CD14-positive monocyte (primary cell): ENCODE measurements around the gene WNT6. TPM values are rescaled to one million over a fixed set of nuclear protein-coding genes. Genes with fewer than 3 reads are reported as not detected.

Experiments
- DNase-seq, 3 donors: peaks; one replicate each; pipeline ENCODE4 v3.0.0-alpha.2; 2011 to 2022
- H2AFZ ChIP-seq: 2 replicates; pipeline ENCODE4 v1.6.0; 2012; ENCODE audit warnings: mild to moderate bottlenecking, low read depth, low read length, inconsistent platforms; ENCODE audit not compliant: insufficient read depth, poor library complexity, severe bottlenecking
- H3K27ac ChIP-seq, 2 donors: 1 replicate in 1 of 2; 2 replicates in 1 of 2; pipeline ENCODE4 v1.5.1; 2012 to 2013; ENCODE audit warnings: low read length in 2 of 2, control low read depth in 1 of 2, inconsistent platforms in 1 of 2, low read depth in 1 of 2, mild to moderate bottlenecking in 1 of 2
- H3K27me3 ChIP-seq, 2 donors: one replicate each; pipeline versions ENCODE4 v1.6.0 to v1.6.1; 2011 to 2013; ENCODE audit warnings: low read length in 2 of 2; ENCODE audit not compliant: control insufficient read depth in 2 of 2, insufficient read depth in 2 of 2
- H3K36me3 ChIP-seq, 2 donors: replicated peaks in 1 of 2; 1 replicate in 1 of 2; 2 replicates in 1 of 2; pipeline versions ENCODE4 v1.5.1 to v1.6.1; 2012 to 2013; ENCODE audit warnings: low read length in 2 of 2, control low read depth in 1 of 2, inconsistent platforms in 1 of 2, mild to moderate bottlenecking in 1 of 2; ENCODE audit not compliant: insufficient read depth in 2 of 2, control insufficient read depth in 1 of 2
- H3K4me1 ChIP-seq, 2 donors: 1 replicate in 1 of 2; 2 replicates in 1 of 2; pipeline versions ENCODE4 v1.5.1 to v1.6.1; 2012 to 2013; ENCODE audit warnings: low read length in 2 of 2, control low read depth in 1 of 2, inconsistent platforms in 1 of 2, mild to moderate bottlenecking in 1 of 2, moderate library complexity in 1 of 2; ENCODE audit not compliant: insufficient read depth in 2 of 2, control insufficient read depth in 1 of 2
- H3K4me2 ChIP-seq: replicated peaks from 2 replicates; pipeline ENCODE3; 2012; ENCODE audit warnings: low read length, moderate library complexity, mild to moderate bottlenecking; ENCODE audit not compliant: poor library complexity, severe bottlenecking; ENCODE audit errors: extremely low read depth
- H3K4me3 ChIP-seq, 3 experiments: fragments of 200-600 bp in 1 of 3; sonication (generic) in 1 of 3; replicated peaks in 1 of 3; 1 replicate in 2 of 3; 2 replicates in 1 of 3; pipeline ENCODE4 v1.5.1; 2011 to 2013; ENCODE audit warnings: low read length in 3 of 3, mild to moderate bottlenecking in 3 of 3, control low read depth in 2 of 3, low read depth in 2 of 3, inconsistent platforms in 1 of 3, moderate library complexity in 1 of 3
- H3K79me2 ChIP-seq: 2 replicates; pipeline ENCODE4 v1.6.0; 2012; ENCODE audit warnings: mild to moderate bottlenecking, control low read depth, inconsistent platforms, low read length, moderate library complexity; ENCODE audit not compliant: insufficient read depth
- H3K9ac ChIP-seq: 2 replicates; pipeline ENCODE4 v1.6.0; 2017; ENCODE audit warnings: low read length, mild to moderate bottlenecking; ENCODE audit not compliant: insufficient read depth, poor library complexity, severe bottlenecking
- H3K9me3 ChIP-seq, 2 donors: replicated peaks in 1 of 2; 1 replicate in 1 of 2; 2 replicates in 1 of 2; pipeline versions ENCODE4 v1.5.1 to v1.6.1; 2012 to 2013; ENCODE audit warnings: low read length in 2 of 2, control low read depth in 1 of 2; ENCODE audit not compliant: control insufficient read depth in 1 of 2, insufficient read depth in 1 of 2
- H4K20me1 ChIP-seq: 2 replicates; pipeline ENCODE4 v1.6.0; 2012; ENCODE audit warnings: mild to moderate bottlenecking, low read length, control low read depth, moderate library complexity; ENCODE audit not compliant: insufficient read depth
- H3K27ac Mint-ChIP-seq, 7 donors: one replicate each; pipeline ENCODE4 v1.8.0; 2020; ENCODE audit warnings: mild to moderate bottlenecking in 7 of 7, mixed read lengths in 7 of 7, moderate library complexity in 6 of 7, inconsistent platforms in 2 of 7
- H3K27me3 Mint-ChIP-seq, 3 donors: one replicate each; pipeline ENCODE4 v1.8.0; 2021 to 2022; ENCODE audit warnings: low read depth in 3 of 3, mild to moderate bottlenecking in 3 of 3, mixed read lengths in 3 of 3, moderate library complexity in 3 of 3, inconsistent platforms in 1 of 3
- H3K36me3 Mint-ChIP-seq, 2 donors: one replicate each; pipeline ENCODE4 v1.8.0; 2020; ENCODE audit warnings: mixed read lengths in 2 of 2, inconsistent platforms in 1 of 2, mild to moderate bottlenecking in 1 of 2
- H3K4me1 Mint-ChIP-seq: one replicate; pipeline ENCODE4 v1.8.0; 2020; ENCODE audit warnings: mild to moderate bottlenecking, mixed read lengths
- H3K4me3 Mint-ChIP-seq, 2 donors: one replicate each; pipeline ENCODE4 v1.8.0; 2020; ENCODE audit warnings: mild to moderate bottlenecking in 2 of 2, mixed read lengths in 2 of 2, moderate library complexity in 1 of 2
- H3K9me3 Mint-ChIP-seq, 7 donors: one replicate each; pipeline ENCODE4 v1.8.0; 2020 to 2022; ENCODE audit warnings: mixed read lengths in 7 of 7, mild to moderate bottlenecking in 6 of 7, moderate library complexity in 6 of 7, inconsistent platforms in 2 of 7
- CTCF ChIP-seq: fragments of 200-600 bp; IDR thresholded peaks from one replicate; pipeline ENCODE4 v1.8.0; 2022; ENCODE audit warnings: antibody characterized with exemption, mild to moderate bottlenecking
- WGBS: methylation state at CpG from one replicate; pipeline ENCODE4 v1.1.5; 2013; ENCODE audit warnings: missing lambda C conversion rate; ENCODE audit not compliant: insufficient coverage; 5-methylcytosine and 5-hydroxymethylcytosine counted together
- intact Hi-C, 2 donors: fragments of 100-400 bp; cut with micrococcal nuclease; formaldehyde crosslinking; loops; one replicate each; pipeline versions ENCODE4 v1.15.0 to v1.15.1; 2023
- polyA plus RNA-seq, 3 donors: library from polyadenylated mRNA; depleted of rRNA in 1 of 3; unstranded in 2 of 3; stranded (reverse) in 1 of 3; fragments of 300-500 nt in 2 of 3; fragments of >200 nt in 1 of 3; fragmentation: Illumina TruSeq in 2 of 3; gene quantifications; 1 replicate in 2 of 3; 2 replicates in 1 of 3; pipeline ENCODE4 v1.2.3, GENCODE V29; 2012 to 2021

Gene WNT6
- polyA plus RNA-seq, 3 donors, result 0.27 to 0.65 (median 0.37) TPM

- Histone ChIP-seq H4K20me1 (peaks cover 6% of the 10 kb centered on the region), H3K9me3 (no peaks in the 10 kb centered on the region), H3K4me3 (no peak overlapping the region), H2AFZ (no peak overlapping the region), H3K4me1 (peaks cover 24 to 30% of the 10 kb centered on the region in 2 donors), H3K36me3 (peaks cover 9 to 46% of the 10 kb centered on the region in 2 donors), H3K9ac (no peak overlapping the region), H3K27ac (peak overlapping the region; percentile 4 to 25), H3K27me3 (peaks cover 0 to 2% of the 10 kb centered on the region in 2 donors), H3K79me2 (no peaks in the 10 kb centered on the region), H3K4me2 (no peak overlapping the region)
- Mint-ChIP-seq H3K4me1 (peaks cover 48% of the 10 kb centered on the region), H3K36me3 (peaks cover 66 to 74% of the 10 kb centered on the region in 2 donors), H3K27ac (peak overlapping the region; percentile 77 to 95 (median 87)), H3K4me3 (no peak overlapping the region), H3K9me3 (peaks cover 0 to 10% (median 2%) of the 10 kb centered on the region in 7 donors), H3K27me3 (peaks cover 7 to 30% (median 12%) of the 10 kb centered on the region in 3 donors)
- 96% methylated on average over 5 of the region's 7 CpGs for WGBS
- intact Hi-C loops, result no loop called here
- TF ChIP-seq CTCF, result no peak
- DNase-seq, result peak; percentile 44 to 77 (median 60)
Measured at GRCh38 chr2:218819093-218819492, 40.5 kb upstream of the WNT6 start.

- no peak for DNase-seq
- Mint-ChIP-seq H3K27me3 (peaks cover 5 to 23% (median 11%) of the 10 kb centered on the region in 3 donors), H3K9me3 (peaks cover 0 to 5% (median 2%) of the 10 kb centered on the region in 7 donors), H3K4me1 (peaks cover 47% of the 10 kb centered on the region), H3K36me3 (peaks cover 49 to 57% of the 10 kb centered on the region in 2 donors), H3K4me3 (peak overlapping the region in 1 of 2 donors; percentile 19), H3K27ac (peak overlapping the region; percentile 81 to 96 (median 93))
- Histone ChIP-seq H3K4me1 (peaks cover 22 to 25% of the 10 kb centered on the region in 2 donors), H4K20me1 (no peaks in the 10 kb centered on the region), H3K9ac (no peak overlapping the region), H3K4me3 (no peak overlapping the region), H3K27ac (peak overlapping the region; percentile 53 to 68), H3K36me3 (peaks cover 2 to 28% of the 10 kb centered on the region in 2 donors), H3K27me3 (peaks cover 0 to 2% of the 10 kb centered on the region in 2 donors), H3K4me2 (no peak overlapping the region), H2AFZ (no peak overlapping the region), H3K79me2 (no peaks in the 10 kb centered on the region), H3K9me3 (no peaks in the 10 kb centered on the region)
- no peak for TF ChIP-seq CTCF
- 95% methylated on average over 14 of the region's 15 CpGs for WGBS
- intact Hi-C loops, result loop anchor here (5.0 kb wide), 3 partner anchors 74 to 94 kb away; no protein-coding TSS in a partner anchor
Measured at GRCh38 chr2:218820746-218821369, 38.7 kb upstream of the WNT6 start.
